GM21723 (cell line): ENCODE data around the gene ESYT2.

Source experiments
- ATAC-seq: cut with Tn5 transposase; IDR thresholded peaks from one replicate; pipeline ENCODE4 v1.9.1; 2021; ENCODE audit warnings: mild to moderate bottlenecking, moderate library complexity; ENCODE audit not compliant: unreplicated experiment

ESYT2 gene

GRCh38 chr7:158771213-158771834 lies 58.0 kb downstream of the ESYT2 start:
- no peak for ATAC-seq

GRCh38 chr7:158767707-158768106 lies 61.6 kb downstream of the ESYT2 start:
- ATAC-seq = no peak

- no peak for ATAC-seq
Observed at GRCh38 chr7:158766570-158767281, 62.6 kb downstream of the ESYT2 start.

- ATAC-seq = no peak
Observed at GRCh38 chr7:158765020-158765419, 64.3 kb downstream of the ESYT2 start.

GRCh38 chr7:158763454-158764033 lies 65.8 kb downstream of the ESYT2 start:
- ATAC-seq = no peak

GRCh38 chr7:158761945-158762344 lies 67.4 kb downstream of the ESYT2 start:
- no peak for ATAC-seq

- no peak for ATAC-seq
Observed at GRCh38 chr7:158760936-158761335, 68.4 kb downstream of the ESYT2 start.

- ATAC-seq = no peak
Observed at GRCh38 chr7:158760445-158760764, 68.9 kb downstream of the ESYT2 start.

- ATAC-seq = no peak
Observed at GRCh38 chr7:158759749-158760444, 69.4 kb downstream of the ESYT2 start.

- ATAC-seq = no peak
Observed at GRCh38 chr7:158759245-158759614, 70.1 kb downstream of the ESYT2 start.

- ATAC-seq = no peak
Observed at GRCh38 chr7:158758586-158759244, 70.6 kb downstream of the ESYT2 start.

GRCh38 chr7:158757404-158757989 lies 71.8 kb downstream of the ESYT2 start:
- ATAC-seq = no peak

GRCh38 chr7:158754746-158755444 lies 74.4 kb downstream of the ESYT2 start:
- ATAC-seq = no peak

GRCh38 chr7:158753900-158754299 lies 75.4 kb downstream of the ESYT2 start:
- ATAC-seq = no peak

- ATAC-seq = no peak
Observed at GRCh38 chr7:158751751-158752150, 77.6 kb downstream of the ESYT2 start.

GRCh38 chr7:158751199-158751598 lies 78.1 kb downstream of the ESYT2 start:
- ATAC-seq = no peak

GRCh38 chr7:158750702-158751101 lies 78.6 kb downstream of the ESYT2 start:
- no peak for ATAC-seq

- ATAC-seq = no peak
Observed at GRCh38 chr7:158749396-158749795, 79.9 kb downstream of the ESYT2 start.

- ATAC-seq = no peak
Observed at GRCh38 chr7:158748335-158748734, 81.0 kb downstream of the ESYT2 start.

GRCh38 chr7:158747408-158747807 lies 81.9 kb downstream of the ESYT2 start:
- no peak for ATAC-seq
